CD4-positive, alpha-beta T cell (primary cell): Measurements from ENCODE around the gene NHS. TPM values are rescaled to one million over a fixed set of nuclear protein-coding genes. Genes with fewer than 3 reads are reported as not detected.

Source experiments
- ATAC-seq: fragments of 200-7000 bp; cut with Tn5 transposase; one replicate; pipeline ENCODE4 v1.10.0; 2022; ENCODE audit warnings: mild to moderate bottlenecking; ENCODE audit not compliant: poor library complexity
- CTCF ChIA-PET: fragments of 350-600 bp; sonication (Branson Sonifier 250); formaldehyde crosslinking; loops from one replicate; lab custom pipeline; 2021; ENCODE audit warnings: antibody characterized with exemption, inconsistent platforms; lab: Charles Lee
- POLR2A ChIA-PET: fragments of 350-600 bp; sonication (Branson Sonifier 250); formaldehyde crosslinking; loops from one replicate; lab custom pipeline; 2021; ENCODE audit warnings: antibody characterized with exemption, inconsistent platforms; lab: Charles Lee
- DNase-seq, 14 experiments: peaks; one replicate each; pipeline ENCODE4 v3.0.0-alpha.2; 2013 to 2020; ENCODE audit warnings: mixed read lengths in 2 of 14
- H3K27ac ChIP-seq, 2 donors: one replicate each; pipeline versions ENCODE4 v1.5.1 to v1.7.0; 2013; ENCODE audit warnings: low read length in 2 of 2, low read depth in 1 of 2, mild to moderate bottlenecking in 1 of 2
- H3K27me3 ChIP-seq, 2 experiments: 1 replicate in 1 of 2; 2 replicates in 1 of 2; pipeline versions ENCODE4 v1.6.1 to v1.7.0; 2013; ENCODE audit warnings: low read length in 2 of 2, control low read depth in 1 of 2, mild to moderate bottlenecking in 1 of 2, moderate library complexity in 1 of 2; ENCODE audit not compliant: insufficient read depth in 2 of 2, control insufficient read depth in 1 of 2
- H3K36me3 ChIP-seq: one replicate; pipeline ENCODE4 v1.6.1; 2013; ENCODE audit warnings: low read length, control low read depth; ENCODE audit not compliant: insufficient read depth
- H3K4me1 ChIP-seq: one replicate; pipeline ENCODE4 v1.6.1; 2013; ENCODE audit warnings: low read length, control low read depth; ENCODE audit not compliant: insufficient read depth
- H3K4me3 ChIP-seq: one replicate; pipeline ENCODE4 v1.5.1; 2013; ENCODE audit warnings: mild to moderate bottlenecking, low read length, moderate library complexity
- H3K9me3 ChIP-seq, 2 experiments: 1 replicate in 1 of 2; 2 replicates in 1 of 2; pipeline versions ENCODE4 v1.6.1 to v1.7.0; 2013; ENCODE audit warnings: low read length in 2 of 2, mild to moderate bottlenecking in 2 of 2, control low read depth in 1 of 2, moderate library complexity in 1 of 2; ENCODE audit not compliant: control insufficient read depth in 1 of 2, insufficient read depth in 1 of 2
- H3K27ac Mint-ChIP-seq: one replicate; pipeline ENCODE4 v1.8.0; 2020; ENCODE audit warnings: mixed read lengths
- H3K27me3 Mint-ChIP-seq: one replicate; pipeline ENCODE4 v1.8.0; 2021; ENCODE audit warnings: mixed read lengths
- H3K36me3 Mint-ChIP-seq: one replicate; pipeline ENCODE4 v1.8.0; 2021; ENCODE audit warnings: low read depth, mixed read lengths
- H3K4me1 Mint-ChIP-seq: one replicate; pipeline ENCODE4 v1.8.0; 2021; ENCODE audit warnings: low read depth, mixed read lengths
- H3K4me3 Mint-ChIP-seq: one replicate; pipeline ENCODE4 v1.8.0; 2020; ENCODE audit warnings: mild to moderate bottlenecking, mixed read lengths
- H3K9me3 Mint-ChIP-seq: one replicate; pipeline ENCODE4 v1.8.0; 2020; ENCODE audit warnings: mixed read lengths
- intact Hi-C, 2 experiments: fragments of 100-400 bp; cut with DNase I in 1 of 2; cut with micrococcal nuclease in 1 of 2; formaldehyde crosslinking; loops; one replicate each; pipeline versions ENCODE4 v1.15.1 to v1.9.0; 2023 to 2025; cut with DNase I, micrococcal nuclease
- total RNA-seq, 174 experiments: library from RNA in 2 of 174; stranded (reverse) in 2 of 174; gene quantifications; one replicate each; pipeline ENCODE4 v1.2.3 and lab custom pipeline; 2021 to 2026
- TF ChIP-seq, protein P1 (sequence below): fragments of 200-600 bp; IDR thresholded peaks from one replicate; pipeline ENCODE4 v1.8.0; 2022; ENCODE audit warnings: antibody characterized with exemption, mild to moderate bottlenecking

NHS gene
- total RNA-seq, 2 experiments from 2014 or later = 0.36 to 0.53 TPM

GRCh38 chrX:17535229-17535628 is 160.2 kb downstream of the NHS start:
- no peak overlapping the region for H3K4me3 ChIP-seq
- TF ChIP-seq, protein P1, sequence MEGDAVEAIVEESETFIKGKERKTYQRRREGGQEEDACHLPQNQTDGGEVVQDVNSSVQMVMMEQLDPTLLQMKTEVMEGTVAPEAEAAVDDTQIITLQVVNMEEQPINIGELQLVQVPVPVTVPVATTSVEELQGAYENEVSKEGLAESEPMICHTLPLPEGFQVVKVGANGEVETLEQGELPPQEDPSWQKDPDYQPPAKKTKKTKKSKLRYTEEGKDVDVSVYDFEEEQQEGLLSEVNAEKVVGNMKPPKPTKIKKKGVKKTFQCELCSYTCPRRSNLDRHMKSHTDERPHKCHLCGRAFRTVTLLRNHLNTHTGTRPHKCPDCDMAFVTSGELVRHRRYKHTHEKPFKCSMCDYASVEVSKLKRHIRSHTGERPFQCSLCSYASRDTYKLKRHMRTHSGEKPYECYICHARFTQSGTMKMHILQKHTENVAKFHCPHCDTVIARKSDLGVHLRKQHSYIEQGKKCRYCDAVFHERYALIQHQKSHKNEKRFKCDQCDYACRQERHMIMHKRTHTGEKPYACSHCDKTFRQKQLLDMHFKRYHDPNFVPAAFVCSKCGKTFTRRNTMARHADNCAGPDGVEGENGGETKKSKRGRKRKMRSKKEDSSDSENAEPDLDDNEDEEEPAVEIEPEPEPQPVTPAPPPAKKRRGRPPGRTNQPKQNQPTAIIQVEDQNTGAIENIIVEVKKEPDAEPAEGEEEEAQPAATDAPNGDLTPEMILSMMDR = no peak
- no peaks in the 10 kb centered on the region for H3K27me3 ChIP-seq
- Mint-ChIP-seq H3K4me1 (no peaks in the 10 kb centered on the region), H3K4me3 (no peak overlapping the region), H3K27ac (no peak overlapping the region), H3K9me3 (no peaks in the 10 kb centered on the region), H3K27me3 (no peaks in the 10 kb centered on the region), H3K36me3 (no peaks in the 10 kb centered on the region)
- H3K27ac ChIP-seq = no peak overlapping the region
- H3K4me1 ChIP-seq = no peaks in the 10 kb centered on the region
- ATAC-seq (no peak), DNase-seq (peak in 7 of 14 experiments; percentile 7 to 43 (median 27))
- H3K36me3 ChIP-seq = no peaks in the 10 kb centered on the region
- H3K9me3 ChIP-seq = no peaks in the 10 kb centered on the region
- intact Hi-C loops = loop anchor here in 1 of 2 experiments (5.0 kb wide), 1 partner anchor 157 kb away; no protein-coding TSS in a partner anchor
- ChIA-PET CTCF (no interaction called here), POLR2A (no interaction called here)

DNA sequence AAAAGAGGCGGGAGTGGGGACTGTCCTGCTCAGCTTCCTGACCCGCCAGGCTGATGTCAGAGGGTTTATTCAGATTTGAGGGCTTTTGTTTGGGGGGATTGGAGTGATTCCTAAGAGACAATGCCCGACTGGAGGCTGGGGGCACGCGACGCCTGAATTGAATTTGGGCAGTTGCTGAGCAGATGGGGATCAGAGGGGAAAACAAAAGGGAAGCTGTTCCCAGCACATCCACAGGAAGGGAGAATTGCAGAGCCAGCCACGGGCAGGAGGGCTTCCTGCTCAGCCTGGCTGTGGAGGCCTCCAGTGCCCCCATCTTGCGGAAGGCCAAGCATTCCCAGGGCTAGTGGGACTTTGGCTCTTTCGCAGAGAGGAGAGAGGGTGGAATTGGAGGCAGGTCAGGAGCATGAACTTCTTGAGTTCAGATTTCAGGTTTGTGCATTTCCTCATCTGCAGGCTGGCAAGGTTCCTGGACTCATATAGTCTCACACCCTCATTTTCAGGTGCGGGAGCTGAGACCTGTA is 162.8 kb downstream of the NHS start:
- H3K27ac ChIP-seq = no peak overlapping the region
- ATAC-seq (no peak), DNase-seq (no peak)
- no peaks in the 10 kb centered on the region for H3K9me3 ChIP-seq
- H3K27ac Mint-ChIP-seq = no peak overlapping the region
- H3K36me3 ChIP-seq = no peaks in the 10 kb centered on the region
- ChIA-PET POLR2A (no interaction called here), CTCF (no interaction called here)
- intact Hi-C loops = loop anchor here in 1 of 2 experiments (5.0 kb wide), 1 partner anchor 155 kb away; no protein-coding TSS in a partner anchor
- TF ChIP-seq, protein P1 = no peak
- no peaks in the 10 kb centered on the region for H3K27me3 Mint-ChIP-seq
- H3K4me3 Mint-ChIP-seq = no peak overlapping the region
- H3K4me3 ChIP-seq = no peak overlapping the region
- H3K9me3 Mint-ChIP-seq = no peaks in the 10 kb centered on the region
- H3K4me1 Mint-ChIP-seq = no peaks in the 10 kb centered on the region
- H3K27me3 ChIP-seq = no peaks in the 10 kb centered on the region
- H3K36me3 Mint-ChIP-seq = no peaks in the 10 kb centered on the region
- no peaks in the 10 kb centered on the region for H3K4me1 ChIP-seq

DNA sequence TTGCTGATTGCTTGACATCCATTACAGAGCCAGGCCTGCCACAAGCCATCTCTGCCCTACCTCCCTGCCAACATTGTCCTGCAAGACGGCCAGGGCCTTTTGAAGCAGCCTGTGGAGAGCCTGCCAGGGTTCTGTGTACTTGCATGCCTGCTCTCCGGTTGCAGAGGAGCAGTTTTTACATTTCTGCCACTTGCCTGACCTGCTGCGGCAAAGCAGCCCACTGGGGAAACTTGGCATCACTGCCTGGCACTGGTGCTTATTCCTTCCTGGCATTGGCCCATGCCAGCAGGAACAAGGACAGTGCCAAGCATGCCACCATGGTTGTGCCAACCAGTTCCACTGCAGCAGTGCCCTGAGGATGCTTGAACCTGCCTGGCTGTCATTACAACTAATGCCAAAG is 167.1 kb downstream of the NHS start:
- no peak for ATAC-seq

More for the DNA sequence above, 167.1 kb downstream of the NHS start:
- H3K27me3 ChIP-seq = no peaks in the 10 kb centered on the region
- intact Hi-C loops = no loop called here
- H3K36me3 ChIP-seq = no peaks in the 10 kb centered on the region
- TF ChIP-seq, protein P1 = no peak
- Mint-ChIP-seq H3K27ac (no peak overlapping the region), H3K4me1 (no peaks in the 10 kb centered on the region), H3K36me3 (no peaks in the 10 kb centered on the region), H3K4me3 (no peak overlapping the region), H3K27me3 (no peaks in the 10 kb centered on the region), H3K9me3 (no peaks in the 10 kb centered on the region)
- H3K4me1 ChIP-seq = no peaks in the 10 kb centered on the region
- no peak overlapping the region for H3K4me3 ChIP-seq
- ChIA-PET POLR2A (no interaction called here), CTCF (no interaction called here)
- no peaks in the 10 kb centered on the region for H3K9me3 ChIP-seq
- no peak overlapping the region for H3K27ac ChIP-seq
- no peak for DNase-seq
